ENCODE data around the gene MAML3. TPM values are rescaled to one million over a fixed set of nuclear protein-coding genes. Genes with fewer than 3 reads are reported as not detected.

Gene MAML3
- polyA plus RNA-seq, 1 donor (not counting 4 experiments of a cell fraction or from before 2014, with no cell fraction given) = 0.68 TPM

GRCh38 chr4:139768896-139769295, 385.1 kb downstream of the MAML3 start:
- H3K79me2 ChIP-seq (ENCODE audit: control insufficient read depth, insufficient read depth, low read length) = no peaks in the 10 kb centered on the region
- no peaks in the 10 kb centered on the region for H3K4me1 ChIP-seq (ENCODE audit: control insufficient read depth, extremely low read depth, insufficient read depth, low read length)
- H3K36me3 ChIP-seq (ENCODE audit: control insufficient read depth in 2 of 2, extremely low read depth in 1 of 2, insufficient read depth in 2 of 2, low read length in 2 of 2) = no peaks in the 10 kb centered on the region
- TF ChIP-seq CTCF (optimal IDR thresholded peaks at IDR 0.05 in 1 of 3, IDR thresholded peaks at IDR 0.05 in 1 of 3, conservative IDR thresholded peaks at IDR 0.05 in 1 of 3; ENCODE audit: extremely low read depth in 1 of 3, insufficient read depth in 2 of 3, low read length in 3 of 3) (peak; percentile 27 to 53 (median 34)), EZH2 (IDR thresholded peaks at IDR 0.05; ENCODE audit: low read length) (no peak)
- H3K27ac ChIP-seq (ENCODE audit: control insufficient read depth, insufficient read depth, low read length) = no peak overlapping the region
- no peak for FAIRE-seq
- H3K9me3 ChIP-seq (ENCODE audit: control insufficient read depth, low read depth, low read length) = no peaks in the 10 kb centered on the region
- H3K9me1 ChIP-seq (ENCODE audit: control insufficient read depth, extremely low read depth, insufficient read depth, low read length) = no peaks in the 10 kb centered on the region
- no peak overlapping the region for H3K4me3 ChIP-seq (ENCODE audit: control insufficient read depth in 2 of 3, extremely low read depth in 1 of 3, insufficient read depth in 2 of 3, low read depth in 1 of 3, low read length in 3 of 3)
- H2AFZ ChIP-seq (ENCODE audit: control insufficient read depth, low read length) = no peak overlapping the region
- no peak overlapping the region for H3K9ac ChIP-seq (ENCODE audit: control insufficient read depth, extremely low read depth, insufficient read depth, low read length)
- H4K20me1 ChIP-seq (ENCODE audit: control insufficient read depth, extremely low read depth, insufficient read depth, low read length) = no peaks in the 10 kb centered on the region
- no peak overlapping the region for H3K4me2 ChIP-seq (ENCODE audit: control insufficient read depth, extremely low read depth, insufficient read depth, low read depth, low read length)
- dilution Hi-C loops (cut with MboI; ENCODE audit: extremely low pct_ligation_motif_present, low sequenced_read_pairs) = no loop called here
- H3K27me3 ChIP-seq (ENCODE audit: control insufficient read depth, extremely low read depth, insufficient read depth, low read length) = no peaks in the 10 kb centered on the region
- DNase-seq (ENCODE audit: low read depth, low spot score) = no peak

GRCh38 chr4:139768366-139768765, 385.6 kb downstream of the MAML3 start:
- Histone ChIP-seq H3K27ac (ENCODE audit: control insufficient read depth, insufficient read depth, low read length) (no peak overlapping the region), H3K9me1 (ENCODE audit: control insufficient read depth, extremely low read depth, insufficient read depth, low read length) (no peaks in the 10 kb centered on the region), H2AFZ (ENCODE audit: control insufficient read depth, low read length) (no peak overlapping the region), H4K20me1 (ENCODE audit: control insufficient read depth, extremely low read depth, insufficient read depth, low read length) (no peaks in the 10 kb centered on the region), H3K79me2 (ENCODE audit: control insufficient read depth, insufficient read depth, low read length) (no peaks in the 10 kb centered on the region), H3K9me3 (ENCODE audit: control insufficient read depth, low read depth, low read length) (no peaks in the 10 kb centered on the region), H3K4me1 (ENCODE audit: control insufficient read depth, extremely low read depth, insufficient read depth, low read length) (no peaks in the 10 kb centered on the region), H3K36me3 (ENCODE audit: control insufficient read depth in 2 of 2, extremely low read depth in 1 of 2, insufficient read depth in 2 of 2, low read length in 2 of 2) (no peaks in the 10 kb centered on the region), H3K4me2 (ENCODE audit: control insufficient read depth, extremely low read depth, insufficient read depth, low read depth, low read length) (no peak overlapping the region), H3K27me3 (ENCODE audit: control insufficient read depth, extremely low read depth, insufficient read depth, low read length) (no peaks in the 10 kb centered on the region), H3K4me3 (ENCODE audit: control insufficient read depth in 2 of 3, extremely low read depth in 1 of 3, insufficient read depth in 2 of 3, low read depth in 1 of 3, low read length in 3 of 3) (no peak overlapping the region), H3K9ac (ENCODE audit: control insufficient read depth, extremely low read depth, insufficient read depth, low read length) (no peak overlapping the region)
- no peak for TF ChIP-seq EZH2 (IDR thresholded peaks at IDR 0.05; ENCODE audit: low read length)
- TF ChIP-seq CTCF (optimal IDR thresholded peaks at IDR 0.05 in 1 of 3, IDR thresholded peaks at IDR 0.05 in 1 of 3, conservative IDR thresholded peaks at IDR 0.05 in 1 of 3; ENCODE audit: extremely low read depth in 1 of 3, insufficient read depth in 2 of 3, low read length in 3 of 3) = no peak
- FAIRE-seq = no peak
- dilution Hi-C loops (cut with MboI; ENCODE audit: extremely low pct_ligation_motif_present, low sequenced_read_pairs) = no loop called here
- no peak for DNase-seq (ENCODE audit: low read depth, low spot score)
